HK-2 (cell line): Measurements from ENCODE around the gene ATXN10.
"Not testable (repeated sequence)": the region's sequence is repeated elsewhere in the genome, so short reads cannot be mapped to it uniquely, and the experiment has no call there.

Experiments
- DNase-seq: peaks from one replicate; pipeline ENCODE4 v3.0.0-alpha.2; 2018; ENCODE audit not compliant: unreplicated experiment

Gene ATXN10

DNA sequence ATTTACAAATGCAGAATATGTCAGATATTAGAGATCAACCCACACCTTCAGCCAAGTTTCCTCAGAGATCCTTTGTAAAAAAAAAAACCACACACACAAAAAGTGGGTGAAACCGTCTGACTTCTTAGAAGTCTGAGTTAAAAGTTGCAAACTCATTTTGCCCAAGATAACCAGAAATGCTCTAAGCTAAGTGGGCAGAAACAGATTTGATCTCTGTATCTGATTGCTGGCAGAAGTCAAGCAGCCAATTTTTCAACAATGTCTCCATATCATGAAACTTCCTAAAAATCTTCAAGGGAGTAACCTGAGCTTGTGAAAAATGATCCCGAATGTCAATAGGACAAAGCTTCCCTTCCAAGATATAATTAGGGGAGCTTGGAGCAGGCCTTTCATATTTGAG lies 28.6 kb upstream of the ATXN10 start:
- DNase-seq: no peak

DNA sequence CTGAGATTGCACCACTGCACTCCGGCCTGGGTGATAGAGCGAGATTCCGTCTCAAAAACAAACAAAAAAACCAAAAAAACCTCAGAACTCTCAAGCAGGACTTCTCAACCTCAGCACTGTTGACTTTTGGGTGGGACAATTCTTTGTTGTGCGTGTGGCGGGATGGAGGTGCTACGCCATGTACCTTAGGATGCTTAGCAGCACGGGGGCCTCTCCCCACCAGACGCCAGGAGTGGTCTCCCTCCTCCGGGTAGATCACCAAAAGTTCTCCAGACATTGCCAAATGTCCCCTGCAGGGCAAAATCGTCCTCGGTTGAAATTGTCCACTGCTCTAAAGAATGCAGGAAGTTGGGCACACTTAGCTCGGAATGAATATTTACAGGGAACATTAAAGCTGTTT lies 26.9 kb upstream of the ATXN10 start:
- no peak for DNase-seq

DNA sequence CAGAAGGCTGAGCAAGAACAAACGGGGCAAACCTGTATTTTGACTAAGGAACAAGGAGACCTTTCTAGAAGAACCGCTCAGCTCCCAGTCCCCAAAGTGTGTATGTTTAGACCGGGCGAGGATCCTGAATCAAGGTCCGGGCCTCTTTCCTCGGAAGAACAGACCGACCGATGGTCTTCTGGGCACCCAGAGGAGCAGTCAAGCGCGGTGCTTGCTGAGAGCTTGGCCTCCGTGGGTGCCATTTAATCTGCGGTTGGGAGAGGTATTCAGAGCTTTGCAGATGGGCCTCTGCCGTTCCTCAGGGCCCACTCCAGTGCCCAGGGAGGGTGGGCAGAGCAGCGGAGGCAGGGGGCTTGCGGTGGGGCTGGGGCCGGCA lies 26.5 kb upstream of the ATXN10 start:
- DNase-seq: no peak

GRCh38 chr22:45645526-45646414 lies 25.9 kb upstream of the ATXN10 start:
- peak; percentile 53 for DNase-seq

- no peak for DNase-seq
Measured at GRCh38 chr22:45647532-45648225, 24.0 kb upstream of the ATXN10 start.

DNA sequence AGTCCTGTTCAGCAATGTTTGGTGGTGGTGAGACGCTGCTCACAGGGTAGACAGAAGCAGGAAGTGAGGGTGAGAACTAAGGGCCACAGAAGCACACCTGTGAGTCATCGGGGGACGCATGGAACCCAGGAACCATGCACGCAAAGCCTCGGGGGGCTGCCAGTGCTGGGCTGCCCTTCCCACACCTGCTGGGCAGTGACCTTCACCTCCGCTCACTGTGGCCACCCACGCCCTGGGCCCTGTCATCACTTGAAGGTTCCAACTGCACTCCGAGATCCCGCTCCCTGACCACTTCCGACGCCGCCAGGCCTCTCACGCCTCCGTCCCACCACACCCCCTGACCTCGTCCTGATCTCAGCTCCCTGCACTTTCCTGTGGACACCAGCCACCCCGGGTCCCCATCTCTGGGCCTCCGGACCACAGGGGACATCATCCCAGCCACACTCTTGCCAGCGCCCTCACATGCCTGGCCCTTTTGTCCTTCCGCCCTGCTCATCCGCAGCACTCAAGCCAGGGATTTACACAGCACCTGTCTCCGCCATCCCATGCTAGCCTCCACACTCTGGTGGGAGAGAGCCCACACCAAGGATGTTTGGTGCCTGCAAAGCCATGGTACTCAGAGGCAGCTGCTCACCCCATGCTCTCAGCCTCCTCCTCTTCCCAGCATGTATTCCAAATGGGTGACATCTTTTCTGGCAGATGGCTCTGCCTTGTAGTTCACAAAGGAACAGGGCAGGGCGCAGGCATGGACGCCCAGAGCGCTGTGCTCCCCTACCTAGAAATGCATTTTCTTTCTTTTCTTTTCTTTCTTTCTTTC lies 23.1 kb upstream of the ATXN10 start:
- DNase-seq: no peak

DNA sequence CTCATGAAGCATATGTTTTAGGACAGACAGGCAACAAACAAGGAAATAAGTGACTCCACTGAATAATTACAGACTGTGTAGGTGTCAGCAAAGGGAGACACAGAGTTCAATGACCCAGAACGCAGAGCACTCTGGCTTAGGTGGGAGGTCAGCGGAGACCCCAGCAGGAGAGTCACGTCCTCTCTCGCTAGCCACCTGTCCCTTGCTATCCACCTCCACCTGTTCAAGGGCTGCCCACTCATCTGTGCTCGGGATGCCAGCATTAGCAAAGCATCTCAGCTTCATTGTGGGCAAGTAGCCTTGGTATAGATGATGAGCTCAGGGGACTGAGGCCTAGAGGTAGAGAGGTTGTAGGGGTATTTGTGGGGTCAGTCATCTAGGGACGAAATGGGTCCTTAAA lies 21.8 kb upstream of the ATXN10 start:
- DNase-seq: no peak

DNA sequence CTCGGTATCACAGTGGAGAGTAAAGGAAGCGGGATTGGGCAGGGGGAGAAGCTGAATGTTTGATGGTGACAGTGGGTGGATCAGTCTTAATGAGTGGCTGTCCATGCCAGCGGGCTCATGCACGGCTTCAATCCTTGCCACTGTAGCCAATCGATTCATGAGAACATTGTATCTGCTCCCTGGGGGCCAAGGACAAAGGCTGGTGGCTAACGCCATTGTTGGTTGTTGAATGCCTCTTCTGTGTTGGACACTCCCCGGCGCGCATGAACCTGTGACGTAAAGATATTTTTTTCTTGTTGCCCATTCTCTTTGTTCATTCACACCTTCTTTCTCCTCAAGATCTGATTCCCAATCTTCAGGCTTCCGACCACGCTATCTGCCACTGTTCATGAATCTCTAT lies 20.9 kb upstream of the ATXN10 start:
- DNase-seq: no peak

GRCh38 chr22:45651931-45652528 lies 19.6 kb upstream of the ATXN10 start:
- no peak for DNase-seq

DNA sequence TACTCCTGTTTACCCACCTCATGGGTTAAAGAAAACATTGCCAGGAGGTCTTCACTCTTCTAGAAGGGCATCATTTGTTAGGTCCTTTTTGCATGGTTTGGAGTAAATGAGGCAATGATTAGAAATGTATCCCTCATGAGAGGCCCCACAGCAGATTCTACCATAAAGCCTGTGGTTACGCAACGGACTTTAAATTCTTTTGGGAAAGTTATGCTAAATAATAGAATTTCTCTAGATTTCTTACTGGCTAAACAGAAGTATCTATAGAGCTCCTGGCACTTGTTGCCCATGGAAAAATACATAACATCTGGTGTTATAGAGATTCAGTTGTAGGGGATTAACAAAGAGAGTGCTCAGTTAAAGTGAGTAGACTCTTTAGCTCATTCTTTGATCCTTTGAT lies 15.1 kb upstream of the ATXN10 start:
- DNase-seq: no peak

- no peak for DNase-seq
Measured at GRCh38 chr22:45657701-45658100, 13.9 kb upstream of the ATXN10 start.

DNA sequence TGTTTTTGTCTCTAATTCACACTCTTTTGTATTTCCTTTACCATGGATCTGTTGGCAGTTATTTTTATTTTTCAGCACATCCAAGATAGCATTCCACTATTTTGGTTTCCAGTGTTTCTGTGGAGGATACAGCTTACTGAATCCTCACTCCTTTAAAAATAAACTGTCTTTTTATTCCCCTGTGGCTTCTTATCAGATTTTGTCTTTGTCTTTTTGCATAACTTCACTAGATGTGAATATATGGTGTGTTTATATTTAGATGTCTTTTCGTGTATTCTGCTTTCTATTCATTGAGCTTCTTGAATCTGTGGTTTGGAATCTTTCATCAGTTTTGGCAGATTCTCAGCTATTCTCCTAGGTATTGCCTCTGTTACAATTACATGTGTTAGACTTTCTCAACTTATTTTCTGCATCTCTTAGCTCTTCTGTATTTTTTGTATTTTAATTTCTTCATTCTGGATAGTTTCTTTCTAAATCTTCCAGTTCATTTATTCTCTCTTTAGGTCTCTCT lies 7.4 kb upstream of the ATXN10 start:
- DNase-seq: no peak

- no peak for DNase-seq
Measured at GRCh38 chr22:45667486-45667885, 4.1 kb upstream of the ATXN10 start.

- not testable (repeated sequence) for DNase-seq
Measured at GRCh38 chr22:45670363-45670762, 1.3 kb upstream of the ATXN10 start.

DNA sequence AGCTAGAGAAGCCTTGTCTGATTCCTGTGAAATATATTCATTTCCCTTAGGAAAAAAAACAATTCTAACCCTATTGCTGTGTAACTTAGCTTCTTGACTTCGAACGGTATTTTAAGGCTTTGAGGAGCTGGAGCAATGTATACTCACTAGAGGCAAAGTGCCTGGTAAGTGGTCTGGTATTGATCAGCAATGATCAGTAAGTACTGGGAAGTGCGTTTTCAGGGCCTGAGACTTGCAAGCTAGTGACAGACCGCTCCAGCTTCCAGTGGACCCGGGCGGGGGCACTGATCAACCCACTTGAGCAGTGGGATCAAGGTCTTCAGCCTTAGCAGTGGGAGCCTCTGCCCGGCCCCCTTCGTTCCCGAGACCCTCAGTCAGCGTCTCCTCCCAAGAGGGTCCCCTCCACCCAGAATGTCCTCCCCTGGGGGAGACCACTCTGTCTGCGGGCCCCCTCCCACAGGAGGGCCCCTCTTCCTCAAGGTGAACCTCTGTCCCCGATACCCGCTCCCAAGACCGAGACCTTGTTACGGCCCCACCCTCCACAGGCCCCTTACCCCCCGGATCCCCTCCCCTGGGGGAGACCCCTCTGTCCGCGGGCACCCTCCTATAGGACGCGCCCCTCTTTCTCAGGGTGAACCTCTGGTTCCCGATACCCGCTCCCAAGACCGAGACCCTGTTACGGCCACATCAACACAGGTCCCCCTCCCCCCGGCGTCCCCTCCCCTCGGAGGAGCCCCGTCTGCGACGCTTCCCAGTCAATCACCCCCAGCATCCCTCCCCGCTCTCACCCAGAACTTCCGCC lies 452 bp upstream of the ATXN10 start:
- no peak for DNase-seq

DNA sequence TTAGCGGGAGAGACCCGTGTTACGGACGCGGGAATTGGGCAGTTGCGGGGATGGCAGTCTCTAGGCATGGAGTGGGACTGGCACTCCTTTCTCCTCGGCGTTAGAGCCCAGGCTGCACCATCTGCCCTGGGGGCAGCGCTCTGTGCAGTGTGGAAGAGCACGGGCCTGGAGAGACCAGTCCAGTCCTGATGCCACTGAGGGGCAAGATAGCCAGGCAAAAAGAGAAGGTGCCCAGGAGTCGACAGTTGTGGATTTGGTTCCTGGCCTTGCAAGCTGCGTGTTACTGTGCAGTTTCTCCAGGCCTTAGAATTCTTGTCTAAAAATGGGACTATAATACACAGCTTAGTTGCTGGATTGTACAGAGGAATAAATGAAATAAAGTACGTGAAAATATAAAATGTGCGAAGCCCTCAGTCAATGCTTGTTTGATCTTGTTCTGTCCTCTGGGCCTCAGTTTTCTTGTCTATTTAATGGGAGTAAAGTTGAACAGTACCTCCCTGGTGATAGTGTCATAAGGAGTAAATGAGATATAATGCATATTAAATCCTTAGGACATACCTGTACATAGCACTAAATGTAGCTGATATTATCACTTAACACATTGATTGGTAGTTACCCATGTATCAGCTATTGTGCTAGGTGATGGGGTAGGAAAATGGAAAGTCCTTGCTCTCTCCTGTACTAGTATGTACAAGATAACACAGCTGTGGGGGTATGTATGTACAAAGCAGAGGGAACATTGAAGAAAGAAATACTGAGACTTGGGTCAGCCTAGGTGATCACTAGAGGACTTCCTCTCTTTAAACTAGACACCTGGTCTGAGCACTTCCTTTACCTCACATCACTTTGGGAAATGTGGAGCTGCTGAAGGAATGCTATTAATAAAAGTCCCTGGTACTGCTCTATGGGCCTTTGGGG lies 1.2 kb downstream of the ATXN10 start:
- DNase-seq: no peak

DNA sequence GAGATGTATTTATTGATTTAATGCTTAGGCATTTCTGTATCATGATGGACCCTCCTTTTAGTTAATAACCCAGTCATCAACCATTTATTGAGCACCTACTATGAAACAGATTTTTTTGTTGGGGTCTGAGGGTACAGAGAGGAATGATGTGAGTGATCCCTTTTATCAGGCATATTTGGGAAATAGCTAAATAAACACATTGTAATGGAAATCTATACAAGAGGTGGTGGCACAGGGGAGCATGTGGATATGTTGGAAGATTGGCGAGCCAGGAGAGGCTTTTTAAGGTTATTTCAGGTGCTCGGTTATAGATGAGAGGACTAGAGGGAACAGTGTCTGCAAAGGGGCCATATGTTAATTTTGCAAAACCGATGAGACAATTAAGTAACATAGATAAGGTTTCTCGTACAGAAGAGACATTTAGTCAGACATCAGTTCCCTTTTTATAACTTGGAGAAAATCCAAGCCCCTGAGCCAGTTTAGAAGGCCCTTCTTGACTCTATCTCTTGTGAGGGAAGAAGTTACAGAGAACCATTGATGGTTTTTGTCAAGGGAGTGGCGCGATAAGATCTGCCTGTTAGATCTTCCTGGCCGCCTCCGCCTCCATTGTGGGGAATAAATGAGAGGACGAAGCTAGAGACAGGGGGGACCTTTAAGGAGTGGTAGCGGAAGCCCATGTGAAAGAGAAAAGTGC lies 2.0 kb downstream of the ATXN10 start:
- DNase-seq: no peak

DNA sequence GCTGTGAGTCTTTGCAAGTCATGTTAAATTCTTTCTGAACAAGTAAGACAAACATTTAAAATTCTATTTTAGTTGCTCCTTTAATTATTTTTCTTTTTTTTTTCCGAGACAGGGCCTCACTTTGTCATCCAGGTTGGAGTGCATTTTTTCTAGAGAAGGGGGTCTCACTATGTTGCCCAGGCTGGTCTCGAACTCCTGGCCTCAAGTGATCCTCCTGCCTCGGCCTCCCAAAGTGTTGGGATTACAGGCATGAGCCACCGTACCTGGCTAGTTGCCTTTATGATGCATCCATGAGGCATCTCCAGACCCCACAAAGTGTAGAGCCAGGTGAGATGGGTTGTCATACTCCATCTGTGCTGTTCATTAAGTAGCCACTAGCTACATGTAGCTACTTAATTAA lies 4.4 kb downstream of the ATXN10 start:
- no peak for DNase-seq

- no peak for DNase-seq
Measured at GRCh38 chr22:45677063-45677462, 5.4 kb downstream of the ATXN10 start.
